B cell (primary cell): Measurements from ENCODE around the gene MCRIP2.

Source experiments
- EZH2 ChIP-seq: IDR thresholded peaks from 2 replicates; pipeline ENCODE4 v1.6.1; 2012; ENCODE audit warnings: borderline replicate concordance, low read depth, mild to moderate bottlenecking, moderate library complexity, low read length; ENCODE audit not compliant: insufficient read depth, poor library complexity, severe bottlenecking
- TF ChIP-seq, protein P1 (sequence below): fragments of 200-600 bp; IDR thresholded peaks from one replicate; pipeline ENCODE4 v1.8.0; 2022; ENCODE audit warnings: antibody characterized with exemption, mild to moderate bottlenecking

- TF ChIP-seq, protein P1, sequence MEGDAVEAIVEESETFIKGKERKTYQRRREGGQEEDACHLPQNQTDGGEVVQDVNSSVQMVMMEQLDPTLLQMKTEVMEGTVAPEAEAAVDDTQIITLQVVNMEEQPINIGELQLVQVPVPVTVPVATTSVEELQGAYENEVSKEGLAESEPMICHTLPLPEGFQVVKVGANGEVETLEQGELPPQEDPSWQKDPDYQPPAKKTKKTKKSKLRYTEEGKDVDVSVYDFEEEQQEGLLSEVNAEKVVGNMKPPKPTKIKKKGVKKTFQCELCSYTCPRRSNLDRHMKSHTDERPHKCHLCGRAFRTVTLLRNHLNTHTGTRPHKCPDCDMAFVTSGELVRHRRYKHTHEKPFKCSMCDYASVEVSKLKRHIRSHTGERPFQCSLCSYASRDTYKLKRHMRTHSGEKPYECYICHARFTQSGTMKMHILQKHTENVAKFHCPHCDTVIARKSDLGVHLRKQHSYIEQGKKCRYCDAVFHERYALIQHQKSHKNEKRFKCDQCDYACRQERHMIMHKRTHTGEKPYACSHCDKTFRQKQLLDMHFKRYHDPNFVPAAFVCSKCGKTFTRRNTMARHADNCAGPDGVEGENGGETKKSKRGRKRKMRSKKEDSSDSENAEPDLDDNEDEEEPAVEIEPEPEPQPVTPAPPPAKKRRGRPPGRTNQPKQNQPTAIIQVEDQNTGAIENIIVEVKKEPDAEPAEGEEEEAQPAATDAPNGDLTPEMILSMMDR = no peak
- no peak for TF ChIP-seq EZH2
These were observed 20.0 kb upstream of the MCRIP2 start for GRCh38 chr16:621526-622105.
